Stimulated activated CD8-positive, alpha-beta memory T cell treated with anti-CD3 and anti-CD28 coated beads, Interleukin-12 subunit alpha, Interleukin-12 subunit beta, amount 100 ng/mL, for 1 hour (primary cell): ENCODE data around the gene RBP5.

Experiments
- DNase-seq: peaks from one replicate; pipeline ENCODE4 v3.0.0-alpha.2; 2020; ENCODE audit warnings: low read depth

Gene RBP5

GRCh38 chr12:7128681-7129286 lies at the start of gene RBP5:
Gene RBP5, minus strand, starts transcription at chr12:7128889. Its CDS starts 114 bp downstream, at chr12:7128775.
- DNase-seq, result no peak

GRCh38 chr12:7178481-7178880 lies 49.8 kb upstream of the RBP5 start:
- no peak for DNase-seq

DNA sequence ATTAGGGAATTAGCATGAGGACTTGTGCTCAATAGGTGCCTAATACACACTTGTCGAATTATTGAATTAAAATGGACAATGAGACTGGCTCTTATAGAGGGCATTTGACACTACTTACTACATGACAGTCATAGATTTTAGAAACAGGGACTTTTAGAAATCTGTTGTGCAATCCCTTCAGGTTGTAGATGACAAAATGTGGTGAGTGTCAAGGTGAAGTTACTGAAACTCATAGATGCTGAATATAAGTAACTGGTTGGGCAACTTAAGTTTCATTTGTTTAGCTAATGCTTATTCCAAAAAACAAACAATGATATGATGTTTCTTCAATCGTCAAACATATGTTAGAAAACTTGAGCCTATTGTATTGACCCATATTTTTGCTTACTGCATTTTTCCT lies 47.9 kb upstream of the RBP5 start:
- no peak for DNase-seq

- no peak for DNase-seq
These were observed 46.8 kb upstream of the RBP5 start for GRCh38 chr12:7175493-7175892.

DNA sequence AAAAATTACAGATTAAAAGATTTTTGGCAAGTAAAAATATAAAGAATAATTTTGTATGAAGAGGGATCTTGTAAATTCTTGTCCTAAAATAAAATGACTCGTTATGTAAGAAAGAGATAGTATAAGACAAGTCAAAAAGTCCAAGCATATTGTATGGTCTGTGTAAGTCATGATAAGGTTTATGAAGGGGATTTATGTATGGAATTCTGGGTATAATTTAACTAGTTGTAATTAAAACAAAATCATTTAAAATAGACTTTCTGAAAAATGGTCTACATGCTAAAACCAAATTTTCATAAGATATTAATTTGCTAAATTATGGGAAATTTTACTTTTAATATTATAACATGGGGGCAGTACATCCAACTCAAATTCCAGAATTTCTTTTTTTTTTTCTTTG lies 43.2 kb upstream of the RBP5 start:
- no peak for DNase-seq

DNA sequence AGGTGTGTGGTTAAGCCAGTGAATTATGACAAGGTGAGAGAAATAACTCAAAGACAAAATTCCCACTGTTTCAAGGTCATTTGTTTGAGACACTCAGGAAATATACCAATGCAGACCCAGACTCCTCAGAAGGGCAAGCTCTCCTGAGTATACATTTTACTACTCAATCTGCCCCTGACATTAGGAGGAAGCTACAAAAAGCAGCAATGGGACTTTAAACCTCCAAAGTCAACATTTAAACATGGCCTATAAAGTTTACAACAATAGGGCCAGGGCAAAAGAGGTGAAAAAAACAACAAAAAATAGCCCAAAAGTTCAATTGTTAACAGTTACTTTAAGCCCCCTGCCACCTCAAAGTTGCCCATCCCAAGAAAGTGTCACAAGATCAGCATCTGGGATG lies 41.3 kb upstream of the RBP5 start:
- DNase-seq, result no peak

DNA sequence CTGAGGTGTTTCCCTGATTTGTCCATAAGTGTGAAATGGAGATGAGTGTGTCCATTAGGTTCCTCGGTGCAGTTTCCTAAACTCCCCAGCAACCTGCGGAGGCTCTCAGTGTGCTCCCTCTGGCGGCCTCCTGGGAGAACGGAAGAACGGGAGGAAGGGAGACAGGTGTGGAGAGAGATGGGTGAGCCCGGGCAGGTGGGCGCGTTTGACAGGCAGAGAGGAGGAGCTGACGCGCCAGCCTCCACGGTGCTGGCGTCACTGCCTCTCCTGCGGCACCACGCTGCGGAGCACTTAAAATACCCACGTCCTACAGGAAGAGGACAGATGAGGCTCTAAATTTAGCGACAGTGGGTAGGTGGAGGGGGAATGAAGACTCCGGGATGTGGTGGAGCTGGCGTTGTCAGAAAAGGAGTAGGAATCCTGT lies 34.0 kb upstream of the RBP5 start:
- DNase-seq, result no peak

GRCh38 chr12:7161811-7162210 lies 33.1 kb upstream of the RBP5 start:
- DNase-seq, result no peak

GRCh38 chr12:7161327-7161726 lies 32.6 kb upstream of the RBP5 start:
- no peak for DNase-seq

GRCh38 chr12:7160183-7160582 lies 31.5 kb upstream of the RBP5 start:
- no peak for DNase-seq

DNA sequence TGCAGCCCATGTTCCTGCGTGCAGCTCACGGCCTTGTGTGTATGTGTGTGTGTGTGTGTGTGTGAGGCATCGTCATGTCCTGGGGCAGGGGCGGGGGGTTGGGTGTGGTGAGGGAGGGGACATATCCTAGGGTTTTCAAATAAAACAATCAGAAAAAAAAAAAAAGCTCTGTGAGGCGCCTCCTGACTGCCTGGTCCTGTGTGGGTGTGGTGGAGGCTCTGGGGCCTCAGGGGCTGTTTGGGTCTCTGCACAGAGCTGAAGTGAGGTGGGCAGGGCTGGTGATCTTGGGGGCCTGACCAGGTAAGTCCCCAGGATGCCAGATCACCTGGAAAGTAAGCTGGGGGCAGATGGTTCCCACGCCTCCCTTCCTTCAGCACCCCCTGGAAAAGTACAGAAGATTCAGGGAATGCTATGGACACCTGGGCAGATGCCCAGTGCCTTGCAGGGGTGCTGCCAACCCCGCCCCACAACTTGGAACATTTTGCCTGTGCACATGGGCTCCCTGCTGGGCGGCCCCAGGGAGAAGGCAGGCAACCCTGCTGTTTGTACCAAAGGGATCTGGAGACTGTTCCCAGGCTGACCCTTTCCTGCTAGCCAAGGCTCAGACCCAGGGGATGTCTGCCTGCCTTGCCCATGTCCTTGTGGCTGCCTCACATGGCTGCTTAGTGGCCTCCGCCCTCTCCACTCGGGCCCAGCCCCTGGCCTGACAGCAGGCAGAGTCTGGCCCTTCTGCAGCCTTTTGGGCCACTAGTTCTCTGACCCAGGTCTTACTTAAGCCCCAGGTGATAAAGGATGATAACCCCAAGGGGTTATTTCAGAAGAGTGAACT lies 30.3 kb upstream of the RBP5 start:
- no peak for DNase-seq

DNA sequence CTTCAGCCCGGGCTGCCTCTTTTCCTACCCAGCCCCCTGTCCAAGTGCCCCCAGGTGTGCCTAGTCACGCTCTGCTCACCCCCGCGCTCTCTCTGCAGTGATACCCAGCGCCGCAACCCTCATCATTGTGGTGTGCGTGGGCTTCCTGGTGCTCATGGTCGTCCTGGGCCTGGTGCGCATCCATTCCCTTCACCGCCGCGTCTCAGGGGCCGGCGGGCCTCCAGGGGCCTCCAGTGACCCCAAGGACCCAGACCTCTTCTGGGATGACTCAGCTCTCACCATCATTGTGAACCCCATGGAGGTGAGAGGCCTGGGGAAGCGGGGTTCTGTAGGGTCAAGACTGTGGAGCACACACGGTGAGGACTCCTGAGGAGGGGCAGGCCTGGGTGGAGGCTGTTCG lies 28.7 kb upstream of the RBP5 start:
- DNase-seq, result no peak

- no peak for DNase-seq
These were observed 27.8 kb upstream of the RBP5 start for GRCh38 chr12:7156259-7157197.

DNA sequence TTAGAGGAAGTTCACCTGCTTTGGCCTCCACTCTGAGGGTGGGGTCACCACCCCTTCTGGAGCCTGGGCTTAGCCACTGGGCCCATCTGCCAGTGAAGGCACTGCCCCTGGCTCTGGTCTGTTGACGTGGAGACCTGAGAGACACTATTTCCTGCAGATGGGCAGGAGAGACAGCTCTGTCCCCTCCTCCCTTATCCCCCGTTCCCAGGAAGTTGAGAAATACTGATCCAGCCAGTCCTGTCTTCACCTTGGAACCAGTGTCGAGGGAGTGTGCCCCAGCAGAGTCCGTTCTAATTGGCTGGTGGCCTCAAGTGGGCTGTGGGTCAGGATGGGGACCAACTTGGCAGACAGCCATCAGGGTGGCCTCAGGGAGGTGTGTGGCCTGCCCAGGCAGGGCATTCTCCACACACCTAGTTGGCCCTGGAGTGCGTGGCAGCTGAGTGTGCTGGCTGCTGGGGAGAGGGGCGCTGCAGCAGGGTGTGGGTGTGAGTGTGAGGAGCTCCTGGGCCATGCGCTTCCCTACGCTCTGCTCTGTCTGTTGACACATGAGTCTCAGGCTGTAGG lies 26.9 kb upstream of the RBP5 start:
- no peak for DNase-seq

DNA sequence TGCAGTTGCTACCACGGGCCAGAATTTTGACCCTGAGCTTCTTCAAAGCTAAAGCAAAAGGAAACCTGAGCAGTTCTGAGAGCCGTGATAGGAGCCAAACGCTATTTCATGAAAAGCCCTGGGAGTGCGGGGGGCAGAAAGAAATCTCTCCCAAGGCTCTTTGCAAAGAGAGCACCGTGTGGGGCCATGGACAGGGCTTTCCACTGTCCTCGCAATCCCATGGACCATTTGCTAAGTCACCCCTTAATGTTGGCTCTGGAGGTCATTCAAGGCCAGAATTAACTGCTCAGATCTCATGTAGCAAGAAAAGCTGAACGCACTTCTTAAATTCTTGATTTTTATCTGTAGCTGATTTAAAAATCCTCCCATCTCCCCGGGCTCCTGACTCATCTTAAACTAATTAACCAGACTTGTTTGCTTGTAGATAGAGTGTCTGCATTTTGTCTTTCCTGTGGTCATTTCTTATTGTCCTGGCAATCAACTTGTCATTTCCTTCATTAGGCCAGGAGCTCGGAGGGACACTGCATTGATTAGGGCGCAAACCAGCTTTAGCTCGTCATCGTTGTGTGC lies 26.3 kb upstream of the RBP5 start:
- DNase-seq, result no peak

DNA sequence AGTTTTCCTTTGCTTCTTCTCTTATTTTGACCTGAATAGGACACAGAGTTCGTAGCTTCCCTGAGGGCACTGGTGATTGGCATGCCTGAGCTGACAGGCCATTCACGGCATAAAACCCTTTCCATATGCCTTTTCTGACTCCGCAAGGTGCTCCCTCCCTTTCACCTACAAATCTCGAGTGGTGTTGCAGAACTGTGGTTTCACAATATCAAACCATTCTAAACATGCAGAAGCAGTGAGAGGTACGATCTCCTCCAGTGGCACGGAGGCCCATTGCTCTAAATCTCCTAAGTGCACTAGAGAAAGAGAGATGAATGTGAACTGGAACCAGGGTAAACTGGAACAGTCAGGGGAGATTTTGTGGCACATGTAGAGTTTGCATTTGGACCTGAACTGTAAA lies 25.4 kb upstream of the RBP5 start:
- no peak for DNase-seq

GRCh38 chr12:7152818-7153217 lies 24.1 kb upstream of the RBP5 start:
- DNase-seq, result no peak

DNA sequence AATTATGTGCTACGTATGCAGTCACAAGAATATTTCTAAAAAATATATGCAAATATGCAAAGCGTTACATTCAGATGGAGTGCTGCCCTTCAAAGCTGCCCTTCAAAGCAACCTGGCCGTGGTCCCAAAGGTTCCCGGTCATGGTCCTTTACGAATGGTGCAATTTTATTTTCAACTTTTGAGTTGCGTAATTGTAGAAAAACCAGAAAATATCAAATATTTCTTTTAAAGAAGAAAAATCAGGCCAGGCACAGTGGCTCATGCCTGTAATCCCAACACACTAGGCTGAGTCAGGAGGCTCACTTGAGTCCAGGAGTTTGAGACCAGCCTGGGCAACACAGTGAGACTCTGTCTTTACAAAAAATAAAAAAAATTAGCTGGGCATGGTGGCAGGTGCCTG lies 22.8 kb upstream of the RBP5 start:
- no peak for DNase-seq

- no peak for DNase-seq
These were observed 22.2 kb upstream of the RBP5 start for GRCh38 chr12:7150841-7151240.

DNA sequence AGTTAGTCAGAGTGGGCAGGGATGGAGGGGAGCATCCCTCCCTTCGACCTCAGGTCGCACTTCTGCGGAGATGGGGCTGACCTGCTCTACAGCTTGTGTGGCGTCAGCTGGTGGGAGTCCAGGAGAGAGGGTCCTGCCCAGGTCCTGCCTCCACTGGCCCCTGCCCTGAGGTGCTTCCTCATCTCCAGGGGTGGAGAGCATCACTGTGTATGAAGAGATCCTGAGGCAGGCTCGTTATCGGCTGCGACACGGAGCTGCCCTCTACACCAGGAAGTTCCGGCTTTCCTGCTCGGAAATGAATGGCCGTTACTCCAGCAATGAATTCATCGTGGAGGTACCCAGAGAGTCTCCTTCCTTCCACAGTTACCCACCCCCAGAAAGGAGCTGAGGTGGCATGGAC lies 21.7 kb upstream of the RBP5 start:
- DNase-seq, result no peak

- DNase-seq, result no peak
These were observed 18.2 kb upstream of the RBP5 start for GRCh38 chr12:7146906-7147305.

DNA sequence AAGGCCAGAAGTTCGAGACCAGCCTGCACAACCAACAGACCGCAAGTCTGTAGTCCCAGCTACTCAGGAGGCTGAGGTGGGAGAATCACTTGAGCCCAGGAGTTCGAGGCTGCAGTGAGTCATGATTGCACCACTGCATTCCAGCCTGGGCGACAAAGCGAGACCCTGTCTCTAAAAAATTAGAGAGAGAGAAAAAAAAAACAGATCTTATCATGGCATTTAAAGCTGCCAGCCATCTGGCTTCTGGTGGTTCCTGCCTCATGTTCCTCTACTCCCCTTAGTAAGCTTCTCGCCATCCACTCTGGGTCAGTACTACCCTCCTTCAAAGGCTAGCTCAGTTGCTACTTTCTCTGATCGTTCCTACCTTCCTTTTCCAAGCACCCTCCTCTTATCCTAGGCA lies 17.5 kb upstream of the RBP5 start:
- DNase-seq, result no peak
